HCT116 (cell line): ENCODE measurements around the gene IER3IP1. TPM values are rescaled to one million over a fixed set of nuclear protein-coding genes. Genes with fewer than 3 reads are reported as not detected.

Experiments
- ATAC-seq: fragments of 200-7000 bp; cut with Tn5 transposase; 2 replicates; pipeline ENCODE4 v1.9.1; 2020; ENCODE audit warnings: mild to moderate bottlenecking, moderate library complexity
- BruUV-seq: library from RNA; stranded (reverse); fragments of 400-500 nt; replicated peaks from 2 replicates; lab custom pipeline; 2021; lab: Mats Ljungman, UMichigan
- CTCF ChIA-PET: fragments of 300-600 bp; sonication (Branson Sonifier 250); formaldehyde crosslinking; loops from one replicate; lab custom pipeline; 2021; ENCODE audit warnings: antibody characterized with exemption; lab: Charles Lee
- POLR2A ChIA-PET: fragments of 300-600, 350-600 bp; sonication (Branson Sonifier 250); formaldehyde crosslinking; loops from one replicate; lab custom pipeline; 2021; ENCODE audit warnings: antibody characterized with exemption; lab: Charles Lee
- RAD21 ChIA-PET, 2 experiments: fragments of 300-600 bp; sonication (Branson Sonifier 250); formaldehyde crosslinking; loops; one replicate each; lab custom pipeline; 2023; ENCODE audit warnings: low total read pairs in 2 of 2; ENCODE audit not compliant: uncharacterized antibody in 2 of 2, unreplicated experiment in 2 of 2, low non-redundant PET in 1 of 2; lab: Charles Lee
- DNase-seq: peaks from one replicate; pipeline ENCODE4 v3.0.0-alpha.2; 2010; ENCODE audit warnings: low read depth, low spot score
- H2AFZ ChIP-seq: fragments of 200-600 bp; shearing (Covaris generic), sonication (generic); 2 replicates; pipeline ENCODE4 v1.6.1; 2017; ENCODE audit warnings: low read depth, mixed run types, mixed read lengths, antibody characterized with exemption, low read length; ENCODE audit not compliant: poor library complexity, severe bottlenecking
- H3K27ac ChIP-seq: 2 replicates; pipeline ENCODE4 v1.5.1; 2012; ENCODE audit warnings: low read depth, low read length
- H3K27me3 ChIP-seq: fragments of 200-600 bp; sonication (generic); 2 replicates; pipeline ENCODE4 v1.6.1; 2016; ENCODE audit warnings: mixed run types, low read length, mixed read lengths; ENCODE audit not compliant: insufficient read depth
- H3K36me3 ChIP-seq, 2 experiments: fragments of 200-500 bp in 1 of 2; fragments of 200-600 bp in 1 of 2; sonication (Bioruptor generic) in 1 of 2; sonication (generic) in 1 of 2; 2 replicates each; pipeline versions ENCODE4 v1.5.1 to v1.6.1; 2014 to 2016; ENCODE audit warnings: low read length in 2 of 2, inconsistent platforms in 1 of 2, mixed read lengths in 1 of 2, mixed run types in 1 of 2; ENCODE audit not compliant: insufficient read depth in 2 of 2, control insufficient read depth in 1 of 2
- H3K4me1 ChIP-seq, 2 experiments: fragments of 200-600 bp in 1 of 2; sonication (generic) in 1 of 2; 2 replicates each; pipeline versions ENCODE4 v1.5.1 to v1.6.1; 2012 to 2017; ENCODE audit warnings: low read length in 2 of 2, inconsistent platforms in 1 of 2, mild to moderate bottlenecking in 1 of 2, mixed read lengths in 1 of 2, mixed run types in 1 of 2, moderate library complexity in 1 of 2; ENCODE audit not compliant: insufficient read depth in 2 of 2, control insufficient read depth in 1 of 2
- H3K4me2 ChIP-seq: fragments of 200-600 bp; sonication (generic); 2 replicates; pipeline ENCODE4 v1.6.1; 2017; ENCODE audit warnings: mixed run types, low read length, mixed read lengths
- H3K4me3 ChIP-seq, 2 experiments: fragments of 200-600 bp in 1 of 2; sonication (generic) in 1 of 2; replicated peaks in 1 of 2; 2 replicates each; pipeline ENCODE4 v1.5.1; 2011 to 2016; ENCODE audit warnings: low read length in 2 of 2, control low read depth in 1 of 2, low read depth in 1 of 2, mild to moderate bottlenecking in 1 of 2, mixed read lengths in 1 of 2, mixed run types in 1 of 2
- H3K79me2 ChIP-seq: fragments of 200-600 bp; sonication (generic); 2 replicates; pipeline ENCODE4 v1.6.1; 2017; ENCODE audit warnings: mild to moderate bottlenecking, mixed run types, low read length, moderate library complexity, mixed read lengths; ENCODE audit not compliant: insufficient read depth
- H3K9ac ChIP-seq: fragments of 200-600 bp; sonication (generic); 2 replicates; pipeline ENCODE4 v1.6.1; 2016; ENCODE audit warnings: low read length, mixed read lengths
- H3K9me2 ChIP-seq: fragments of 200-600 bp; sonication (generic), shearing (Covaris generic); 2 replicates; pipeline ENCODE4 v1.6.1; 2017; ENCODE audit warnings: mixed run types, mild to moderate bottlenecking, moderate library complexity; ENCODE audit not compliant: insufficient read depth
- H3K9me3 ChIP-seq, 2 experiments: fragments of 200-500 bp in 1 of 2; fragments of 200-600 bp in 1 of 2; sonication (Bioruptor generic) in 1 of 2; sonication (generic) in 1 of 2; 2 replicates each; pipeline ENCODE4 v1.6.1; 2014 to 2017; ENCODE audit warnings: low read length in 2 of 2, mixed read lengths in 2 of 2, inconsistent platforms in 1 of 2, low read depth in 1 of 2, mild to moderate bottlenecking in 1 of 2, mixed run types in 1 of 2, moderate library complexity in 1 of 2; ENCODE audit not compliant: control insufficient read depth in 1 of 2, insufficient read depth in 1 of 2
- H4K20me1 ChIP-seq: fragments of 200-600 bp; sonication (generic), shearing (Covaris generic); 2 replicates; pipeline ENCODE4 v1.6.1; 2017; ENCODE audit warnings: mixed run types, mild to moderate bottlenecking, moderate library complexity; ENCODE audit not compliant: insufficient read depth
- CBX3 ChIP-seq: IDR thresholded peaks from 2 replicates; pipeline ENCODE4 v1.6.1; 2012; ENCODE audit warnings: low read depth
- EZH2phosphoT487 ChIP-seq: fragments of 200-600 bp; IDR thresholded peaks from 2 replicates; pipeline ENCODE4 v1.6.1; 2018; ENCODE audit warnings: antibody characterized with exemption, borderline replicate concordance
- FOSL1 ChIP-seq: IDR thresholded peaks from 2 replicates; pipeline ENCODE4 v1.6.1; 2012; ENCODE audit warnings: low read depth
- JUND ChIP-seq: IDR thresholded peaks from 2 replicates; pipeline ENCODE4 v1.6.1; 2012
- POLR2A ChIP-seq: IDR thresholded peaks from 2 replicates; pipeline ENCODE4 v1.7.0; 2011; ENCODE audit warnings: borderline replicate concordance; ENCODE audit not compliant: insufficient read depth, insufficient read length; ENCODE audit errors: extremely low read depth
- REST ChIP-seq: IDR thresholded peaks from 2 replicates; pipeline ENCODE4 v1.6.1; 2012; ENCODE audit warnings: low read depth
- SRF ChIP-seq: IDR thresholded peaks from 2 replicates; pipeline ENCODE4 v1.6.1; 2012; ENCODE audit warnings: low read depth
- TCF7L2 ChIP-seq: IDR thresholded peaks from 2 replicates; pipeline ENCODE4 v1.7.0; 2011; ENCODE audit warnings: borderline replicate concordance, inconsistent platforms; ENCODE audit not compliant: insufficient read depth, insufficient read length; ENCODE audit errors: extremely low read depth
- YY1 ChIP-seq: IDR thresholded peaks from 2 replicates; pipeline ENCODE4 v1.6.1; 2011; ENCODE audit warnings: low read length, low read depth, moderate library complexity, mild to moderate bottlenecking; ENCODE audit not compliant: insufficient replicate concordance; ENCODE audit errors: extremely low read depth
- intact Hi-C: fragments of 100-400 bp; cut with micrococcal nuclease; formaldehyde crosslinking; loops from 2 replicates; pipeline ENCODE4 v1.10.0; 2022
- total RNA-seq: library from RNA; stranded (reverse); gene quantifications from one replicate; pipeline ENCODE4 v1.2.1, GENCODE V29; 2021; ENCODE audit not compliant: unreplicated experiment

The IER3IP1 gene
- total RNA-seq, 1 experiment from 2014 or later = 12.0 TPM

DNA sequence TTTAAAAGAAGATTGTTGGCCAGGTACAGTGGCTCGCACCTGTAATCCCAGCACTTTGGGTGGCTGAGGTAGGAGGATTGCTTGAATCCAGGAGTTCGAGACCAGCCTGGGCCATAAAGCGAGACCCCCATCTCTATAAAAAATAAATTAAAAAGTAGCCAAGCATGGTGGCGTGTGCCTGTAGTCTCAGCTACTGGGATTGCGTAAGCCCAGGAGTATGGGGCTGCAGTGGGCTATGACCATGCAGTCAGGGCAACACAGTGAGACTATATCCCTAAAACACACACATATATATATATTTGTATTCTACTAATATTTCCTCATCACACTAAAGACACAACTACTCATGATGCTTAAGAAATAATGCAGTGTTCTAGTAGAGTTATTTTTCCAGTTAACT is 33.0 kb downstream of the IER3IP1 start (continued):
- TF ChIP-seq REST (no peak), SRF (no peak), JUND (no peak), EZH2phosphoT487 (no peak), YY1 (no peak)

DNA sequence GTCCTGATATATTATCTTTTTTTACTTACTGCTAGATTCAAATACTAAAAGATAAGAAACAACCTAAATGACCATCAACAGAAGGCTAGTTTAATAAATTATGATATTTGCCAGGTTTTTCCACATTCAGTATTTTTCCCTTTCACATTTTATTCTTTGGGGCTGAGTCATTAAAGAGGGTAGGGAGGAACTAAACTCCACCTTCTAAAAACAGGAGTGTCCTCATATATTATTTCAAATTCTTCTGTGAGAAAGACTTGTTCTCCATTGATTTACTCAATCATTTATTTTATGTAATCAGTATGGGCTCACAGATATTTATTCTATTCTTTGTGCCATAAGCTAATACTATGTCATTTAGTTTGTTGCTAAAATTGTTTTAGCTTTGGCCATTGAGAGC is 34.9 kb downstream of the IER3IP1 start:
- peaks cover 50% of the 10 kb centered on the region for H3K79me2 ChIP-seq
- TF ChIP-seq CBX3 = no peak
- TF ChIP-seq POLR2A = no peak
- no peak for TF ChIP-seq TCF7L2
- TF ChIP-seq FOSL1 = no peak
- no peaks in the 10 kb centered on the region for H3K9me3 ChIP-seq
- ATAC-seq (no peak), DNase-seq (no peak)
- H3K4me1 ChIP-seq = no peaks in the 10 kb centered on the region
- H3K4me2 ChIP-seq = no peak overlapping the region
- H3K9me2 ChIP-seq = no peaks in the 10 kb centered on the region
- ChIA-PET RAD21 (no interaction called here), CTCF (interaction anchor here (1.4 kb wide), 1 partner anchor 64 kb away, joined by 3 read pairs; no protein-coding TSS in a partner anchor), POLR2A (no interaction called here)
- H3K27ac ChIP-seq = no peak overlapping the region
- H2AFZ ChIP-seq = no peak overlapping the region
- no peaks in the 10 kb centered on the region for H3K27me3 ChIP-seq
- BruUV-seq = no TSS peak
- H3K9ac ChIP-seq = no peak overlapping the region
- no peaks in the 10 kb centered on the region for H3K36me3 ChIP-seq
- H3K4me3 ChIP-seq = no peak overlapping the region
- intact Hi-C loops = no loop called here
- no peaks in the 10 kb centered on the region for H4K20me1 ChIP-seq
